K562 (cell line): Measurements from ENCODE around the gene TTC16. TPM values are rescaled to one million over a fixed set of nuclear protein-coding genes. Genes with fewer than 3 reads are reported as not detected.
A peak's percentile ranks its signal among the peaks of the same experiment; 100 is the strongest.

Experiments used
- CBFA2T2 ChIP-seq: fragments of 450-650 bp; conservative IDR thresholded peaks from 2 replicates; pipeline ENCODE4 v1.6.1; 2017; ENCODE audit warnings: mild to moderate bottlenecking
- GABPB1 ChIP-seq: sonication (generic); formaldehyde crosslinking; IDR thresholded peaks from 2 replicates; pipeline ENCODE4 v1.8.0; 2022; ENCODE audit warnings: mild to moderate bottlenecking, missing genetic modification reagents
- HOMEZ ChIP-seq: fragments of 250-450 bp; sonication (Bioruptor Pico); IDR thresholded peaks from 2 replicates; pipeline ENCODE4 v1.4.0; 2020; ENCODE audit warnings: mild to moderate bottlenecking, moderate library complexity
- JUNB ChIP-seq: fragments of 450-650 bp; formaldehyde crosslinking; conservative IDR thresholded peaks from 2 replicates; pipeline ENCODE4 v1.4.0; 2020; ENCODE audit warnings: mild to moderate bottlenecking
- ZNF197 ChIP-seq: fragments of 200-800 bp; sonication (Bioruptor generic); IDR thresholded peaks from 2 replicates; pipeline ENCODE4 v1.6.1; 2016; ENCODE audit warnings: low read depth, missing genetic modification characterization, missing compliant biosample characterization
- ZNF3 ChIP-seq: fragments of 250-450 bp; sonication (Bioruptor Pico); IDR thresholded peaks from 2 replicates; pipeline ENCODE4 v1.5.0; 2021; ENCODE audit warnings: mild to moderate bottlenecking, moderate library complexity
- polyA plus RNA-seq, 8 experiments: library from polyadenylated mRNA; depleted of rRNA in 4 of 8; stranded (reverse) in 5 of 8; unstranded in 3 of 8; fragments of >200 nt; fragmentation: Nextera tagmentation in 2 of 8; fragmentation: Illumina TruSeq in 1 of 8; extraction: Ambion mirVana in 2 of 8; extraction: Trizol in 1 of 8; gene quantifications; 2 replicates each; pipeline versions ENCODE4 v1.2.1 to v1.2.3, GENCODE V29; 2011 to 2014; ENCODE audit warnings: inconsistent platforms in 1 of 8, missing spikeins in 1 of 8
- total RNA-seq, 7 experiments: library from RNA; depleted of rRNA in 6 of 7; stranded (reverse); fragments of >200 nt in 6 of 7; fragmentation: Illumina TruSeq in 2 of 7; extraction: Trizol in 2 of 7; gene quantifications; 2 replicates each; pipeline versions ENCODE4 v1.2.1 to v1.2.3, GENCODE V29; 2011 to 2021; ENCODE audit warnings: low replicate concordance in 1 of 7
- TF ChIP-seq, protein P1 (sequence below): sonication (generic); formaldehyde crosslinking; IDR thresholded peaks from 2 replicates; pipeline ENCODE4 v1.8.0; 2023; ENCODE audit warnings: missing genetic modification reagents, mild to moderate bottlenecking, borderline replicate concordance
- TF ChIP-seq, protein P2 (sequence below): fragments of 200-600 bp; sonication (generic); IDR thresholded peaks from one replicate; pipeline ENCODE4 v1.6.1; 2012; ENCODE audit warnings: mild to moderate bottlenecking, low read depth, low read length, inconsistent platforms

TTC16 gene
- total and polyA plus RNA-seq, 9 of the 15 experiments (the other 6 are each of a cell fraction or from before 2014, with no cell fraction given): 0.11 TPM; not detected in 8

DNA sequence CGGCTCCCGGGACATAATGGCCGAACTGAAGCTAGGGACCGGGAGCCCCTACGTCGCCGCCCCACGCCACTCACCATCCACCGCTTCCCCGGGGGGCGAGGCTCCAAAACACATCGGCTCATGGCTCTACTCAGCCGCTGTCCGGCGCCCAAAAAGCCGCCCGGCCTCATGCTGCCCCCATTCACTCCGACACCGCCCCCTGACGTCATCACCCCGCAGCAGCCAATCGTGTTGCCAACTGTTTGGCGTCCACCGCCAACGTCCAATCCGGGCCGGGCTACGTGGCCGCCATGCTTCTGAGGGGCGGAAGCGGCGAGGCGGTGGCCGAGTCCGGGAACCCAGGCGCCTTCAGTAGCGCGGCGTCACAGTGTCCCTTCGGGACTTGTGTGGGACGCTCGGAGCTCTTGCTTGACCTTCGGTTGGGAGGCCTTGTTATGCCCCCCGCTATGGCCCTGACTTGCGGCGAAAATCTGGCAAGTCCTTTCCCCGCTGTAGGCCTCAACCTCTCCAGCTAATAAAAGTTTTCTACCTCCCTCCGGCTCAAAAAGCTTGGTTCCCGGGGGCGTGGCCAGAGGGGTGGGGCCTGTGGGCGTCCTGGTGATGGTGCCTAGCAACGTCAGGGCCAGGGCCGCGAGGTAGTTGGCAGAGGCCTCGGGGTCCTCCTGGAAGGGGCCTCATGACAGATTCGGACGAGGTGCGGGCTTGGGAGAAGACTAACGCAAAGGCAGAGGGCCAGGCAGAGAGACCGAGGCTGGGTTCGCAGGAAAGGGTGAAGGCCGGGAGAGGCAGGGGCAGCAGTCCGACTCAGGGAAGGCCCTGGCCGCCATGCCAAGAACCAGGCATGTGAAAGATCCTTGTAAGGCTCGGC lies at the start of gene TTC16, which contains the start of gene PTRH1 (continued):
- TF ChIP-seq GABPB1 (CRISPR knock-in tag) (peak; percentile 90), JUNB (CRISPR knock-in tag) (peak; percentile 68; the same call in 1 of the 2 replicates), ZNF197 (CRISPR knock-in tag) (no peak), HOMEZ (CRISPR knock-in tag) (no peak), CBFA2T2 (no peak), ZNF3 (CRISPR knock-in tag) (no peak)
- TF ChIP-seq, protein P1, sequence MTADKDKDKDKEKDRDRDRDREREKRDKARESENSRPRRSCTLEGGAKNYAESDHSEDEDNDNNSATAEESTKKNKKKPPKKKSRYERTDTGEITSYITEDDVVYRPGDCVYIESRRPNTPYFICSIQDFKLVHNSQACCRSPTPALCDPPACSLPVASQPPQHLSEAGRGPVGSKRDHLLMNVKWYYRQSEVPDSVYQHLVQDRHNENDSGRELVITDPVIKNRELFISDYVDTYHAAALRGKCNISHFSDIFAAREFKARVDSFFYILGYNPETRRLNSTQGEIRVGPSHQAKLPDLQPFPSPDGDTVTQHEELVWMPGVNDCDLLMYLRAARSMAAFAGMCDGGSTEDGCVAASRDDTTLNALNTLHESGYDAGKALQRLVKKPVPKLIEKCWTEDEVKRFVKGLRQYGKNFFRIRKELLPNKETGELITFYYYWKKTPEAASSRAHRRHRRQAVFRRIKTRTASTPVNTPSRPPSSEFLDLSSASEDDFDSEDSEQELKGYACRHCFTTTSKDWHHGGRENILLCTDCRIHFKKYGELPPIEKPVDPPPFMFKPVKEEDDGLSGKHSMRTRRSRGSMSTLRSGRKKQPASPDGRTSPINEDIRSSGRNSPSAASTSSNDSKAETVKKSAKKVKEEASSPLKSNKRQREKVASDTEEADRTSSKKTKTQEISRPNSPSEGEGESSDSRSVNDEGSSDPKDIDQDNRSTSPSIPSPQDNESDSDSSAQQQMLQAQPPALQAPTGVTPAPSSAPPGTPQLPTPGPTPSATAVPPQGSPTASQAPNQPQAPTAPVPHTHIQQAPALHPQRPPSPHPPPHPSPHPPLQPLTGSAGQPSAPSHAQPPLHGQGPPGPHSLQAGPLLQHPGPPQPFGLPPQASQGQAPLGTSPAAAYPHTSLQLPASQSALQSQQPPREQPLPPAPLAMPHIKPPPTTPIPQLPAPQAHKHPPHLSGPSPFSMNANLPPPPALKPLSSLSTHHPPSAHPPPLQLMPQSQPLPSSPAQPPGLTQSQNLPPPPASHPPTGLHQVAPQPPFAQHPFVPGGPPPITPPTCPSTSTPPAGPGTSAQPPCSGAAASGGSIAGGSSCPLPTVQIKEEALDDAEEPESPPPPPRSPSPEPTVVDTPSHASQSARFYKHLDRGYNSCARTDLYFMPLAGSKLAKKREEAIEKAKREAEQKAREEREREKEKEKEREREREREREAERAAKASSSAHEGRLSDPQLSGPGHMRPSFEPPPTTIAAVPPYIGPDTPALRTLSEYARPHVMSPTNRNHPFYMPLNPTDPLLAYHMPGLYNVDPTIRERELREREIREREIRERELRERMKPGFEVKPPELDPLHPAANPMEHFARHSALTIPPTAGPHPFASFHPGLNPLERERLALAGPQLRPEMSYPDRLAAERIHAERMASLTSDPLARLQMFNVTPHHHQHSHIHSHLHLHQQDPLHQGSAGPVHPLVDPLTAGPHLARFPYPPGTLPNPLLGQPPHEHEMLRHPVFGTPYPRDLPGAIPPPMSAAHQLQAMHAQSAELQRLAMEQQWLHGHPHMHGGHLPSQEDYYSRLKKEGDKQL: no peak
- TF ChIP-seq, protein P2, sequence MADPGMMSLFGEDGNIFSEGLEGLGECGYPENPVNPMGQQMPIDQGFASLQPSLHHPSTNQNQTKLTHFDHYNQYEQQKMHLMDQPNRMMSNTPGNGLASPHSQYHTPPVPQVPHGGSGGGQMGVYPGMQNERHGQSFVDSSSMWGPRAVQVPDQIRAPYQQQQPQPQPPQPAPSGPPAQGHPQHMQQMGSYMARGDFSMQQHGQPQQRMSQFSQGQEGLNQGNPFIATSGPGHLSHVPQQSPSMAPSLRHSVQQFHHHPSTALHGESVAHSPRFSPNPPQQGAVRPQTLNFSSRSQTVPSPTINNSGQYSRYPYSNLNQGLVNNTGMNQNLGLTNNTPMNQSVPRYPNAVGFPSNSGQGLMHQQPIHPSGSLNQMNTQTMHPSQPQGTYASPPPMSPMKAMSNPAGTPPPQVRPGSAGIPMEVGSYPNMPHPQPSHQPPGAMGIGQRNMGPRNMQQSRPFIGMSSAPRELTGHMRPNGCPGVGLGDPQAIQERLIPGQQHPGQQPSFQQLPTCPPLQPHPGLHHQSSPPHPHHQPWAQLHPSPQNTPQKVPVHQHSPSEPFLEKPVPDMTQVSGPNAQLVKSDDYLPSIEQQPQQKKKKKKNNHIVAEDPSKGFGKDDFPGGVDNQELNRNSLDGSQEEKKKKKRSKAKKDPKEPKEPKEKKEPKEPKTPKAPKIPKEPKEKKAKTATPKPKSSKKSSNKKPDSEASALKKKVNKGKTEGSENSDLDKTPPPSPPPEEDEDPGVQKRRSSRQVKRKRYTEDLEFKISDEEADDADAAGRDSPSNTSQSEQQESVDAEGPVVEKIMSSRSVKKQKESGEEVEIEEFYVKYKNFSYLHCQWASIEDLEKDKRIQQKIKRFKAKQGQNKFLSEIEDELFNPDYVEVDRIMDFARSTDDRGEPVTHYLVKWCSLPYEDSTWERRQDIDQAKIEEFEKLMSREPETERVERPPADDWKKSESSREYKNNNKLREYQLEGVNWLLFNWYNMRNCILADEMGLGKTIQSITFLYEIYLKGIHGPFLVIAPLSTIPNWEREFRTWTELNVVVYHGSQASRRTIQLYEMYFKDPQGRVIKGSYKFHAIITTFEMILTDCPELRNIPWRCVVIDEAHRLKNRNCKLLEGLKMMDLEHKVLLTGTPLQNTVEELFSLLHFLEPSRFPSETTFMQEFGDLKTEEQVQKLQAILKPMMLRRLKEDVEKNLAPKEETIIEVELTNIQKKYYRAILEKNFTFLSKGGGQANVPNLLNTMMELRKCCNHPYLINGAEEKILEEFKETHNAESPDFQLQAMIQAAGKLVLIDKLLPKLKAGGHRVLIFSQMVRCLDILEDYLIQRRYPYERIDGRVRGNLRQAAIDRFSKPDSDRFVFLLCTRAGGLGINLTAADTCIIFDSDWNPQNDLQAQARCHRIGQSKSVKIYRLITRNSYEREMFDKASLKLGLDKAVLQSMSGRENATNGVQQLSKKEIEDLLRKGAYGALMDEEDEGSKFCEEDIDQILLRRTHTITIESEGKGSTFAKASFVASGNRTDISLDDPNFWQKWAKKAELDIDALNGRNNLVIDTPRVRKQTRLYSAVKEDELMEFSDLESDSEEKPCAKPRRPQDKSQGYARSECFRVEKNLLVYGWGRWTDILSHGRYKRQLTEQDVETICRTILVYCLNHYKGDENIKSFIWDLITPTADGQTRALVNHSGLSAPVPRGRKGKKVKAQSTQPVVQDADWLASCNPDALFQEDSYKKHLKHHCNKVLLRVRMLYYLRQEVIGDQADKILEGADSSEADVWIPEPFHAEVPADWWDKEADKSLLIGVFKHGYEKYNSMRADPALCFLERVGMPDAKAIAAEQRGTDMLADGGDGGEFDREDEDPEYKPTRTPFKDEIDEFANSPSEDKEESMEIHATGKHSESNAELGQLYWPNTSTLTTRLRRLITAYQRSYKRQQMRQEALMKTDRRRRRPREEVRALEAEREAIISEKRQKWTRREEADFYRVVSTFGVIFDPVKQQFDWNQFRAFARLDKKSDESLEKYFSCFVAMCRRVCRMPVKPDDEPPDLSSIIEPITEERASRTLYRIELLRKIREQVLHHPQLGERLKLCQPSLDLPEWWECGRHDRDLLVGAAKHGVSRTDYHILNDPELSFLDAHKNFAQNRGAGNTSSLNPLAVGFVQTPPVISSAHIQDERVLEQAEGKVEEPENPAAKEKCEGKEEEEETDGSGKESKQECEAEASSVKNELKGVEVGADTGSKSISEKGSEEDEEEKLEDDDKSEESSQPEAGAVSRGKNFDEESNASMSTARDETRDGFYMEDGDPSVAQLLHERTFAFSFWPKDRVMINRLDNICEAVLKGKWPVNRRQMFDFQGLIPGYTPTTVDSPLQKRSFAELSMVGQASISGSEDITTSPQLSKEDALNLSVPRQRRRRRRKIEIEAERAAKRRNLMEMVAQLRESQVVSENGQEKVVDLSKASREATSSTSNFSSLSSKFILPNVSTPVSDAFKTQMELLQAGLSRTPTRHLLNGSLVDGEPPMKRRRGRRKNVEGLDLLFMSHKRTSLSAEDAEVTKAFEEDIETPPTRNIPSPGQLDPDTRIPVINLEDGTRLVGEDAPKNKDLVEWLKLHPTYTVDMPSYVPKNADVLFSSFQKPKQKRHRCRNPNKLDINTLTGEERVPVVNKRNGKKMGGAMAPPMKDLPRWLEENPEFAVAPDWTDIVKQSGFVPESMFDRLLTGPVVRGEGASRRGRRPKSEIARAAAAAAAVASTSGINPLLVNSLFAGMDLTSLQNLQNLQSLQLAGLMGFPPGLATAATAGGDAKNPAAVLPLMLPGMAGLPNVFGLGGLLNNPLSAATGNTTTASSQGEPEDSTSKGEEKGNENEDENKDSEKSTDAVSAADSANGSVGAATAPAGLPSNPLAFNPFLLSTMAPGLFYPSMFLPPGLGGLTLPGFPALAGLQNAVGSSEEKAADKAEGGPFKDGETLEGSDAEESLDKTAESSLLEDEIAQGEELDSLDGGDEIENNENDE: no peak
